Inflammatory macrophage treated with lipopolysaccharide for 1 hour (primary cell): Measurements from ENCODE around the gene C3AR1.
"Not testable (repeated sequence)": the region's sequence is repeated elsewhere in the genome, so short reads cannot be mapped to it uniquely, and the experiment has no call there.

Source experiments
- DNase-seq, 2 donors: peaks; one replicate each; pipeline ENCODE4 v3.0.0-alpha.2; 2020 to 2022

The C3AR1 gene

GRCh38 chr12:8026291-8026900, 39.8 kb downstream of the C3AR1 start:
- peak; percentile 98 to 99 for DNase-seq

- no peak for DNase-seq
These were observed 47.2 kb downstream of the C3AR1 start for GRCh38 chr12:8018666-8019581.

GRCh38 chr12:8018213-8018612, 47.9 kb downstream of the C3AR1 start:
- not testable (repeated sequence) for DNase-seq

- DNase-seq, result no peak
These were observed 51.3 kb downstream of the C3AR1 start for GRCh38 chr12:8014836-8015235.

GRCh38 chr12:8012651-8013309, 53.4 kb downstream of the C3AR1 start:
- no peak for DNase-seq

- no peak for DNase-seq
These were observed 54.8 kb downstream of the C3AR1 start for GRCh38 chr12:8011331-8011730.
